Measurements from ENCODE around the gene CGREF1. TPM values are rescaled to one million over a fixed set of nuclear protein-coding genes. Genes with fewer than 3 reads are reported as not detected.

The CGREF1 gene
- total and polyA plus RNA-seq, 7 donors, result 0.68 to 2.6 (median 1.1) TPM; not detected in 2

GRCh38 chr2:27073782-27074181, 45.1 kb downstream of the CGREF1 start:
- H3K36me3 ChIP-seq, result peaks cover 0 to 15% (median 4%) of the 10 kb centered on the region in 4 donors
- no peak for DNase-seq
- H3K9me3 ChIP-seq, result no peaks in the 10 kb centered on the region
- H3K27me3 ChIP-seq, result no peaks in the 10 kb centered on the region
- no peak for TF ChIP-seq POLR2AphosphoS5 (IDR thresholded peaks at IDR 0.05)
- no peak for TF ChIP-seq EP300 (IDR thresholded peaks at IDR 0.05)
- no peak for TF ChIP-seq POLR2A (IDR thresholded peaks at IDR 0.05)
- no peak for TF ChIP-seq CTCF (IDR thresholded peaks at IDR 0.05)
- H3K4me3 ChIP-seq, result no peak overlapping the region
- H3K4me1 ChIP-seq, result peaks cover 0 to 83% (median 79%) of the 10 kb centered on the region in 4 donors
- H3K27ac ChIP-seq, result peak overlapping the region; percentile 94 to 98 (median 97)
- 61 to 64% methylated on average over 2 of the region's 2 CpGs for WGBS, 2 donors
- intact Hi-C loops (cut with DNase I), result no loop called here

- Histone ChIP-seq H3K4me1 (peaks cover 0 to 88% (median 82%) of the 10 kb centered on the region in 4 donors), H3K4me3 (no peak overlapping the region), H3K36me3 (peaks cover 0 to 24% (median 5%) of the 10 kb centered on the region in 4 donors), H3K9me3 (no peaks in the 10 kb centered on the region), H3K27ac (peak overlapping the region; percentile 94 to 98 (median 97)), H3K27me3 (no peaks in the 10 kb centered on the region)
- TF ChIP-seq POLR2A (IDR thresholded peaks at IDR 0.05), result no peak
- no peak for TF ChIP-seq EP300 (IDR thresholded peaks at IDR 0.05)
- no peak for TF ChIP-seq CTCF (IDR thresholded peaks at IDR 0.05)
- no peak for TF ChIP-seq POLR2AphosphoS5 (IDR thresholded peaks at IDR 0.05)
- 75 to 83% methylated on average over 5 of the region's 5 CpGs for WGBS, 2 donors
- intact Hi-C loops (cut with DNase I), result no loop called here
- DNase-seq, result no peak
These were observed 46.0 kb downstream of the CGREF1 start for GRCh38 chr2:27072920-27073319.

GRCh38 chr2:27071990-27072830, 46.7 kb downstream of the CGREF1 start:
- peak; percentile 98 for DNase-seq
- peaks cover 0 to 82% (median 76%) of the 10 kb centered on the region in 4 donors for H3K4me1 ChIP-seq

GRCh38 chr2:27071277-27071989, 47.5 kb downstream of the CGREF1 start, which contains the start of gene OST4:
Gene OST4 (minus strand): TSS chr2:27071654.
- H3K9me3 ChIP-seq, result no peaks in the 10 kb centered on the region
- H3K4me3 ChIP-seq, result peak within 1 kb of the TSS; percentile 70 to 94 (median 84)
- H3K4me1 ChIP-seq, result peaks cover 0 to 74% (median 68%) of the 10 kb centered on the region in 4 donors
- H3K27me3 ChIP-seq, result no peaks in the 10 kb centered on the region
- TF ChIP-seq CTCF (IDR thresholded peaks at IDR 0.05) (no peak), POLR2AphosphoS5 (IDR thresholded peaks at IDR 0.05) (peak; percentile 86 to 95 (median 93)), POLR2A (IDR thresholded peaks at IDR 0.05) (peak; percentile 63 to 76)
- peak within 1 kb of the TSS; percentile 94 to 98 (median 97) for H3K27ac ChIP-seq
- 0% methylated on average over 86 of the region's 86 CpGs for WGBS, 2 donors
- peaks cover 0 to 30% (median 5%) of the 10 kb centered on the region in 4 donors for H3K36me3 ChIP-seq
- intact Hi-C loops (cut with DNase I), result loop anchor here (1.0 kb wide), 1 partner anchor 20 kb away; the partner anchor contains the start of gene AGBL5
- DNase-seq, result peak; percentile 97

More at GRCh38 chr2:27071990-27072830, 46.7 kb downstream of the CGREF1 start:
- H3K4me3 ChIP-seq, result peak overlapping the region; percentile 50 to 91 (median 74)
- peak overlapping the region; percentile 94 to 98 (median 97) for H3K27ac ChIP-seq
- no peaks in the 10 kb centered on the region for H3K27me3 ChIP-seq
- no peaks in the 10 kb centered on the region for H3K9me3 ChIP-seq
- intact Hi-C loops (cut with DNase I), result loop anchor here (1.0 kb wide), 1 partner anchor 21 kb away; the partner anchor contains the start of gene AGBL5
- 9 to 17% methylated on average over 34 of the region's 34 CpGs for WGBS, 2 donors
- TF ChIP-seq POLR2A (IDR thresholded peaks at IDR 0.05), result peak in 1 of 2 donors; percentile 51
- TF ChIP-seq EP300 (IDR thresholded peaks at IDR 0.05), result peak; percentile 54 to 89 (median 66)
- TF ChIP-seq POLR2AphosphoS5 (IDR thresholded peaks at IDR 0.05), result peak; percentile 88 to 95 (median 92)
- no peak for TF ChIP-seq CTCF (IDR thresholded peaks at IDR 0.05)
- H3K36me3 ChIP-seq, result peaks cover 0 to 30% (median 5%) of the 10 kb centered on the region in 4 donors

Data from sigmoid colon (tissue), 7 donors.